ENCODE results near the gene ABCC10.
"Not testable (repeated sequence)": the region's sequence is repeated elsewhere in the genome, so short reads cannot be mapped to it uniquely, and the experiment has no call there.

DNA sequence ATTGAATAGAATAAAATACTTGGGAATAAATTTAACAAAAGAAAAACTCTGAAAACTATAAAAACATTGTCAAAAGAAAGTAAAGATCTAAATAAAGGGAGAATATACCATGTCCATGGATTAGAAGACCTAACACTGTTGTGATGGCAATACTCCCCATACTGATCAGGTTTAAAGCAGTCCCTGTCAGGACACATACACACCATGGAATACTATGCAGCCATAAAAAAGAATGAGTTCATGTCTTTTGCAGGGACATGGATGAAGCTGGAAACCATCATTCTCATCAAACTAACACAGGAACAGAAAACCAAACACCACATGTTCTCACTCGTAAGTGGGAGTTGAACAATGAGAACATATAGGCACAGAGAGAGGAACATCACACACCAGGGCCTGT is 16.6 kb upstream of the ABCC10 start:
- TF ChIP-seq, protein P1, sequence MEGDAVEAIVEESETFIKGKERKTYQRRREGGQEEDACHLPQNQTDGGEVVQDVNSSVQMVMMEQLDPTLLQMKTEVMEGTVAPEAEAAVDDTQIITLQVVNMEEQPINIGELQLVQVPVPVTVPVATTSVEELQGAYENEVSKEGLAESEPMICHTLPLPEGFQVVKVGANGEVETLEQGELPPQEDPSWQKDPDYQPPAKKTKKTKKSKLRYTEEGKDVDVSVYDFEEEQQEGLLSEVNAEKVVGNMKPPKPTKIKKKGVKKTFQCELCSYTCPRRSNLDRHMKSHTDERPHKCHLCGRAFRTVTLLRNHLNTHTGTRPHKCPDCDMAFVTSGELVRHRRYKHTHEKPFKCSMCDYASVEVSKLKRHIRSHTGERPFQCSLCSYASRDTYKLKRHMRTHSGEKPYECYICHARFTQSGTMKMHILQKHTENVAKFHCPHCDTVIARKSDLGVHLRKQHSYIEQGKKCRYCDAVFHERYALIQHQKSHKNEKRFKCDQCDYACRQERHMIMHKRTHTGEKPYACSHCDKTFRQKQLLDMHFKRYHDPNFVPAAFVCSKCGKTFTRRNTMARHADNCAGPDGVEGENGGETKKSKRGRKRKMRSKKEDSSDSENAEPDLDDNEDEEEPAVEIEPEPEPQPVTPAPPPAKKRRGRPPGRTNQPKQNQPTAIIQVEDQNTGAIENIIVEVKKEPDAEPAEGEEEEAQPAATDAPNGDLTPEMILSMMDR (IDR thresholded peaks at IDR 0.05; ENCODE audit: insufficient read depth, low read length), result not testable (repeated sequence)
- not testable (repeated sequence) for TF ChIP-seq POLR2AphosphoS5, GABPA (IDR thresholded peaks at IDR 0.05; ENCODE audit: low read depth)
- TF ChIP-seq, protein P2, sequence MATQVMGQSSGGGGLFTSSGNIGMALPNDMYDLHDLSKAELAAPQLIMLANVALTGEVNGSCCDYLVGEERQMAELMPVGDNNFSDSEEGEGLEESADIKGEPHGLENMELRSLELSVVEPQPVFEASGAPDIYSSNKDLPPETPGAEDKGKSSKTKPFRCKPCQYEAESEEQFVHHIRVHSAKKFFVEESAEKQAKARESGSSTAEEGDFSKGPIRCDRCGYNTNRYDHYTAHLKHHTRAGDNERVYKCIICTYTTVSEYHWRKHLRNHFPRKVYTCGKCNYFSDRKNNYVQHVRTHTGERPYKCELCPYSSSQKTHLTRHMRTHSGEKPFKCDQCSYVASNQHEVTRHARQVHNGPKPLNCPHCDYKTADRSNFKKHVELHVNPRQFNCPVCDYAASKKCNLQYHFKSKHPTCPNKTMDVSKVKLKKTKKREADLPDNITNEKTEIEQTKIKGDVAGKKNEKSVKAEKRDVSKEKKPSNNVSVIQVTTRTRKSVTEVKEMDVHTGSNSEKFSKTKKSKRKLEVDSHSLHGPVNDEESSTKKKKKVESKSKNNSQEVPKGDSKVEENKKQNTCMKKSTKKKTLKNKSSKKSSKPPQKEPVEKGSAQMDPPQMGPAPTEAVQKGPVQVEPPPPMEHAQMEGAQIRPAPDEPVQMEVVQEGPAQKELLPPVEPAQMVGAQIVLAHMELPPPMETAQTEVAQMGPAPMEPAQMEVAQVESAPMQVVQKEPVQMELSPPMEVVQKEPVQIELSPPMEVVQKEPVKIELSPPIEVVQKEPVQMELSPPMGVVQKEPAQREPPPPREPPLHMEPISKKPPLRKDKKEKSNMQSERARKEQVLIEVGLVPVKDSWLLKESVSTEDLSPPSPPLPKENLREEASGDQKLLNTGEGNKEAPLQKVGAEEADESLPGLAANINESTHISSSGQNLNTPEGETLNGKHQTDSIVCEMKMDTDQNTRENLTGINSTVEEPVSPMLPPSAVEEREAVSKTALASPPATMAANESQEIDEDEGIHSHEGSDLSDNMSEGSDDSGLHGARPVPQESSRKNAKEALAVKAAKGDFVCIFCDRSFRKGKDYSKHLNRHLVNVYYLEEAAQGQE (IDR thresholded peaks at IDR 0.05; ENCODE audit: insufficient replicate concordance, low read depth), result not testable (repeated sequence)
